ENCODE measurements around the gene HDAC3. TPM values are rescaled to one million over a fixed set of nuclear protein-coding genes. Genes with fewer than 3 reads are reported as not detected.

The HDAC3 gene
- total and polyA plus RNA-seq, 2 donors (not counting 1 experiment from before 2014, with no cell fraction given): 85.5 to 94.0 TPM

GRCh38 chr5:141655020-141655419, 18.4 kb upstream of the HDAC3 start:
- Histone ChIP-seq H3K9ac (ENCODE audit: low read length) (no peak overlapping the region), H3K36me3 (replicated peaks in 1 of 2; ENCODE audit: control extremely low read depth in 1 of 2, control insufficient read depth in 1 of 2, extremely low read depth in 1 of 2, insufficient read depth in 2 of 2, low read length in 1 of 2) (no peaks in the 10 kb centered on the region), H2AFZ (ENCODE audit: insufficient read depth, low read depth, low read length, poor library complexity, severe bottlenecking) (no peak overlapping the region), H3K4me2 (replicated peaks; ENCODE audit: low read depth, low read length, poor library complexity, severe bottlenecking) (no peak overlapping the region), H3K79me2 (ENCODE audit: control insufficient read depth, insufficient read depth, low read length) (peaks cover 8% of the 10 kb centered on the region), H3K4me3 (ENCODE audit: control extremely low read depth in 1 of 5, extremely low read depth in 1 of 5, insufficient read depth in 1 of 5, low read depth in 2 of 5, low read length in 4 of 5) (no peak overlapping the region), H4K20me1 (ENCODE audit: control insufficient read depth, insufficient read depth, low read length, poor library complexity, severe bottlenecking) (no peaks in the 10 kb centered on the region), H3K4me1 (ENCODE audit: control insufficient read depth in 2 of 2, insufficient read depth in 2 of 2, low read length in 2 of 2) (peaks cover 14 to 17% of the 10 kb centered on the region in 2 donors), H3K27ac (ENCODE audit: low read length in 2 of 2) (no peak overlapping the region), H3K9me3 (ENCODE audit: control extremely low read depth in 1 of 3, control insufficient read depth in 2 of 3, insufficient read depth in 1 of 3, low read length in 2 of 3) (peaks cover 0 to 6% (median 0%) of the 10 kb centered on the region in 3 donors), H3K27me3 (replicated peaks in 1 of 4; ENCODE audit: control extremely low read depth in 1 of 4, control insufficient read depth in 3 of 4, insufficient read depth in 4 of 4, low read length in 3 of 4) (peaks cover 0 to 8% (median 1%) of the 10 kb centered on the region in 4 experiments)
- H3K27me3 Mint-ChIP-seq: peaks cover 21% of the 10 kb centered on the region
- CTCF ChIA-PET: interaction anchor here (0.7 to 2.1 kb wide), 5 partner anchors 10 to 97 kb away, joined by 3 to 6 read pairs (median 4); no protein-coding TSS in a partner anchor
- peaks cover 26% of the 10 kb centered on the region for H3K4me1 Mint-ChIP-seq
- DNase-seq (no peak), ATAC-seq (ENCODE audit: low read depth) (no peak)
- H3K4me3 Mint-ChIP-seq: no peak overlapping the region
- no peaks in the 10 kb centered on the region for H3K9me3 Mint-ChIP-seq (ENCODE audit: insufficient read depth)
- 90% methylated on average over 5 of the region's 7 CpGs for WGBS (ENCODE audit: insufficient coverage)
- intact Hi-C loops (cut with micrococcal nuclease): loop anchor here (10.0 kb wide), 1 partner anchor 450 kb away; the partner anchor contains the start of gene NDFIP1
- POLR2A ChIA-PET: interaction anchor here (0.7 kb wide), 1 partner anchor 8 kb away, joined by 3 read pairs; no protein-coding TSS in a partner anchor
- no peak for TF ChIP-seq EZH2 (IDR thresholded peaks at IDR 0.05; ENCODE audit: borderline replicate concordance, insufficient read depth, low read depth, low read length, poor library complexity, severe bottlenecking)
- TF ChIP-seq CTCF (IDR thresholded peaks at IDR 0.05): no peak
- no peak overlapping the region for H3K27ac Mint-ChIP-seq

DNA sequence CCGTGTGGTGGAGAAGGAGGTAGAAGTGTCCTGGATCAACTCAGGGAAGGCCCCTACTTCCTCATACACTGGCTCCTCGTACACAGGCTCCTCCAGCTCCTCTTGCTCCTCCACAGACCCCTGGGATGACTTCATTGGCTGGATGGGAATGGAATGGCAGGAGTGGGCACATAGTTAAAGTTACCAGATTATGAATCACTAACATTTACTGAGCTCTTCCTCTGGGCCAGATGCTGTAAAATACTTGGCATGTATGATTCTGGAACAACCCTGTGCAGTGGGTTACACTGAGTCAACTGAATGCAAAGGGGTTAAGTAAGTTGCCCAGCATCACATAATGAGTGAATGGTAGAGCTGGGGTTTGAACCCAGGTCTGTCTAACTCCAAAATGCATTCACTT, 17.6 kb upstream of the HDAC3 start:
- Histone ChIP-seq H4K20me1 (ENCODE audit: control insufficient read depth, insufficient read depth, low read length, poor library complexity, severe bottlenecking) (no peaks in the 10 kb centered on the region), H3K9ac (ENCODE audit: low read length) (no peak overlapping the region), H3K4me1 (ENCODE audit: control insufficient read depth in 2 of 2, insufficient read depth in 2 of 2, low read length in 2 of 2) (peaks cover 14 to 22% of the 10 kb centered on the region in 2 donors), H2AFZ (ENCODE audit: insufficient read depth, low read depth, low read length, poor library complexity, severe bottlenecking) (no peak overlapping the region), H3K4me3 (ENCODE audit: control extremely low read depth in 1 of 5, extremely low read depth in 1 of 5, insufficient read depth in 1 of 5, low read depth in 2 of 5, low read length in 4 of 5) (no peak overlapping the region), H3K36me3 (replicated peaks in 1 of 2; ENCODE audit: control extremely low read depth in 1 of 2, control insufficient read depth in 1 of 2, extremely low read depth in 1 of 2, insufficient read depth in 2 of 2, low read length in 1 of 2) (no peaks in the 10 kb centered on the region), H3K27me3 (replicated peaks in 1 of 4; ENCODE audit: control extremely low read depth in 1 of 4, control insufficient read depth in 3 of 4, insufficient read depth in 4 of 4, low read length in 3 of 4) (peaks cover 0 to 8% (median 1%) of the 10 kb centered on the region in 4 experiments), H3K27ac (ENCODE audit: low read length in 2 of 2) (no peak overlapping the region), H3K79me2 (ENCODE audit: control insufficient read depth, insufficient read depth, low read length) (peaks cover 8% of the 10 kb centered on the region), H3K4me2 (replicated peaks; ENCODE audit: low read depth, low read length, poor library complexity, severe bottlenecking) (no peak overlapping the region), H3K9me3 (ENCODE audit: control extremely low read depth in 1 of 3, control insufficient read depth in 2 of 3, insufficient read depth in 1 of 3, low read length in 2 of 3) (peaks cover 0 to 1% (median 0%) of the 10 kb centered on the region in 3 donors)
- no peaks in the 10 kb centered on the region for H3K9me3 Mint-ChIP-seq (ENCODE audit: insufficient read depth)
- H3K4me3 Mint-ChIP-seq: no peak overlapping the region
- DNase-seq: no peak
- peaks cover 33% of the 10 kb centered on the region for H3K4me1 Mint-ChIP-seq
- H3K27ac Mint-ChIP-seq: no peak overlapping the region
- H3K27me3 Mint-ChIP-seq: peaks cover 21% of the 10 kb centered on the region
- ATAC-seq (ENCODE audit: low read depth): no peak
- ChIA-PET POLR2A (interaction anchor here (0.7 kb wide), 2 partner anchors 9 to 168 kb away, joined by 3 to 4 read pairs; no protein-coding TSS in a partner anchor), CTCF (interaction anchor here (0.7 to 2.1 kb wide), 7 partner anchors 10 to 307 kb away, joined by 3 to 6 read pairs (median 3); no protein-coding TSS in a partner anchor)
- no peak for TF ChIP-seq CTCF (IDR thresholded peaks at IDR 0.05)
- TF ChIP-seq EZH2 (IDR thresholded peaks at IDR 0.05; ENCODE audit: borderline replicate concordance, insufficient read depth, low read depth, low read length, poor library complexity, severe bottlenecking): no peak
- intact Hi-C loops (cut with micrococcal nuclease): loop anchor here (10.0 kb wide), 1 partner anchor 451 kb away; the partner anchor contains the start of gene NDFIP1
- WGBS (ENCODE audit: insufficient coverage): no CpG with 5 or more reads among the region's 2 CpGs

Measured in B cell (primary cell).